ENCODE results near the gene CMSS1.

CMSS1 gene

DNA sequence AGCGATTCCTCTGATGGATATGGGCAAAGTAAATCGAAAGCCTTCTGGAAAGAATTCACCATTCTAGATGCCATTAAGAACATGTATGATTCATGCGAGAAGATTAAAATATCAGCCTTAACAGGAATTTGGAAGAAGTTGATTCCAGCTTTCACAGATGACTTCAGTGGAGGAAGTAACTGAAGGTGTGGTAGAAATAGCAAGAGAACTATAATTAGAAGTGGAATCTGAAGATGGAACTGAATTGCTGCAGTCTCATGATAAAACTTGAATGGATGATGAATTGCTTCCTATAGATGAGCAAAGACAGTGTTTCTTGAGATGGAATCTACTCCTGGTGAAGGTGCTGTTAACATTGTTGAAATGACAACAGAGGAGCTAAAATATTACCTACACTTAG, 413.0 kb downstream of the CMSS1 start:
- DNase-seq (ENCODE audit: low spot score), result no peak

Measured in SW480 (cell line).